SK-N-MC (cell line): ENCODE data around the gene ITPR3.

Experiments used
- EZH2 ChIP-seq: fragments of 200-600 bp; sonication (generic); IDR thresholded peaks from one replicate; pipeline ENCODE4 v1.6.1; 2017; ENCODE audit warnings: antibody characterized with exemption
- POLR2AphosphoS5 ChIP-seq: IDR thresholded peaks from 2 replicates; pipeline ENCODE4 v1.6.1; 2012; ENCODE audit warnings: mild to moderate bottlenecking, low read depth, low read length, borderline replicate concordance

DNA sequence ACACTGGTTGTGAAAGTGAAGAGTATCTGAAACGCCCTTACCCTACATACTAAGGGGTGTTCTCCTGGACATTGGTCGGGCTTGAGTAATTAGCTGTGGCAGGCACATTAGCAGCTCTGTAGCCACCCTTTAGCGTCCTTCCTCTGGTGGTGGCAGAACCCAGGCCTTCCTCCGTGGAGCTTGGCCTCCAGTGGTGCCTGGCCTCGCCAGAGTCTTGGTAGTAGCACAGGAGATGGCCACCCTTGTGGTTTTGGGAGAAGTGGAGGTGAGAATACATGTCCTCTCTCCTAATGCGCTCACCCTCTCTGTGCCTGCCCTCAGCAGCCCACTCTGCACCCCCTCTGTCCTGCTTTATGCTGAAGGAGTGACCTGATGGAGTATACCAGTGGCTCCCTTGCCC, 107.9 kb downstream of the ITPR3 start:
- TF ChIP-seq EZH2 (no peak), POLR2AphosphoS5 (no peak)
